B cell (primary cell): ENCODE results near the gene PGAM5. TPM values are rescaled to one million over a fixed set of nuclear protein-coding genes. Genes with fewer than 3 reads are reported as not detected.

Experiments used
- ATAC-seq: fragments of 200-7000 bp; cut with Tn5 transposase; one replicate; pipeline ENCODE4 v1.10.0; 2021; ENCODE audit warnings: low read depth, mild to moderate bottlenecking, moderate number of reproducible peaks, moderate library complexity
- CTCF ChIA-PET: fragments of 350-600 bp; sonication (Branson Sonifier 250); formaldehyde crosslinking; loops from one replicate; lab custom pipeline; 2021; ENCODE audit warnings: antibody characterized with exemption, inconsistent platforms; lab: Charles Lee
- POLR2A ChIA-PET: fragments of 350-600 bp; sonication (Branson Sonifier 250); formaldehyde crosslinking; loops from one replicate; lab custom pipeline; 2021; ENCODE audit warnings: antibody characterized with exemption; lab: Charles Lee
- DNase-seq: peaks from one replicate; pipeline ENCODE4 v3.0.0; 2013
- H2AFZ ChIP-seq: 2 replicates; pipeline ENCODE4 v1.6.1; 2012; ENCODE audit warnings: mild to moderate bottlenecking, low read depth, low read length; ENCODE audit not compliant: insufficient read depth, poor library complexity, severe bottlenecking
- H3K27ac ChIP-seq, 2 donors: 1 replicate in 1 of 2; 2 replicates in 1 of 2; pipeline ENCODE4 v1.5.1; 2012 to 2013; ENCODE audit warnings: low read length in 2 of 2, mild to moderate bottlenecking in 2 of 2, moderate library complexity in 1 of 2
- H3K27me3 ChIP-seq, 4 experiments: fragments of 200-600 bp in 1 of 4; sonication (generic) in 1 of 4; replicated peaks in 1 of 4; 1 replicate in 2 of 4; 2 replicates in 2 of 4; pipeline versions ENCODE4 v1.6.1 to v1.7.0; 2013 to 2016; ENCODE audit warnings: low read length in 3 of 4, mild to moderate bottlenecking in 2 of 4, mixed read lengths in 1 of 4, moderate library complexity in 1 of 4; ENCODE audit not compliant: insufficient read depth in 4 of 4, control insufficient read depth in 3 of 4; ENCODE audit errors: control extremely low read depth in 1 of 4
- H3K36me3 ChIP-seq, 2 experiments: replicated peaks in 1 of 2; 1 replicate in 1 of 2; 2 replicates in 1 of 2; pipeline versions ENCODE4 v1.6.1 to v1.7.1; 2013; ENCODE audit warnings: low read length in 1 of 2; ENCODE audit not compliant: insufficient read depth in 2 of 2, control insufficient read depth in 1 of 2; ENCODE audit errors: control extremely low read depth in 1 of 2, extremely low read depth in 1 of 2
- H3K4me1 ChIP-seq, 2 donors: fragments of 200-600 bp in 1 of 2; sonication (generic) in 1 of 2; 1 replicate in 1 of 2; 2 replicates in 1 of 2; pipeline versions ENCODE4 v1.5.1 to v1.6.1; 2013 to 2017; ENCODE audit warnings: low read length in 2 of 2; ENCODE audit not compliant: control insufficient read depth in 2 of 2, insufficient read depth in 2 of 2
- H3K4me2 ChIP-seq: replicated peaks from 2 replicates; pipeline ENCODE3; 2012; ENCODE audit warnings: mild to moderate bottlenecking, low read depth, low read length; ENCODE audit not compliant: poor library complexity, severe bottlenecking
- H3K4me3 ChIP-seq, 5 experiments: fragments of 200-600 bp in 1 of 5; sonication (generic) in 1 of 5; 1 replicate in 3 of 5; 2 replicates in 2 of 5; pipeline versions ENCODE4 v1.5.1 to v1.7.0; 2011 to 2016; ENCODE audit warnings: low read length in 4 of 5, mild to moderate bottlenecking in 4 of 5, low read depth in 2 of 5, control low read depth in 1 of 5, moderate library complexity in 1 of 5; ENCODE audit not compliant: insufficient read depth in 1 of 5; ENCODE audit errors: control extremely low read depth in 1 of 5, extremely low read depth in 1 of 5
- H3K79me2 ChIP-seq: fragments of 200-600 bp; sonication (generic); one replicate; pipeline ENCODE4 v1.6.0; 2016; ENCODE audit warnings: low read length; ENCODE audit not compliant: control insufficient read depth, insufficient read depth
- H3K9ac ChIP-seq: fragments of 200-600 bp; sonication (generic); 2 replicates; pipeline ENCODE4 v1.6.1; 2017; ENCODE audit warnings: mild to moderate bottlenecking, low read length, moderate library complexity
- H3K9me3 ChIP-seq, 3 donors: one replicate each; pipeline versions ENCODE4 v1.6.1 to v1.7.1; 2013; ENCODE audit warnings: low read length in 2 of 3; ENCODE audit not compliant: control insufficient read depth in 2 of 3, insufficient read depth in 1 of 3; ENCODE audit errors: control extremely low read depth in 1 of 3
- H4K20me1 ChIP-seq: 2 replicates; pipeline ENCODE4 v1.6.0; 2012; ENCODE audit warnings: mild to moderate bottlenecking, low read length; ENCODE audit not compliant: insufficient read depth, control insufficient read depth, poor library complexity, severe bottlenecking
- H3K27ac Mint-ChIP-seq: one replicate; pipeline ENCODE4 v1.8.0; 2021; ENCODE audit warnings: mixed read lengths
- H3K27me3 Mint-ChIP-seq: one replicate; pipeline ENCODE4 v1.8.0; 2021; ENCODE audit warnings: mixed read lengths
- H3K4me1 Mint-ChIP-seq: one replicate; pipeline ENCODE4 v1.8.0; 2021; ENCODE audit warnings: mixed read lengths
- H3K4me3 Mint-ChIP-seq: one replicate; pipeline ENCODE4 v1.8.0; 2021; ENCODE audit warnings: mixed read lengths
- H3K9me3 Mint-ChIP-seq: one replicate; pipeline ENCODE4 v1.8.0; 2022; ENCODE audit warnings: mixed read lengths; ENCODE audit not compliant: insufficient read depth
- CTCF ChIP-seq: fragments of 200-600 bp; IDR thresholded peaks from one replicate; pipeline ENCODE4 v1.8.0; 2022; ENCODE audit warnings: antibody characterized with exemption, mild to moderate bottlenecking
- EZH2 ChIP-seq: IDR thresholded peaks from 2 replicates; pipeline ENCODE4 v1.6.1; 2012; ENCODE audit warnings: borderline replicate concordance, low read depth, mild to moderate bottlenecking, moderate library complexity, low read length; ENCODE audit not compliant: insufficient read depth, poor library complexity, severe bottlenecking
- WGBS: methylation state at CpG from one replicate; pipeline ENCODE4 v1.1.5; 2013; ENCODE audit warnings: missing lambda C conversion rate; ENCODE audit not compliant: insufficient coverage; 5-methylcytosine and 5-hydroxymethylcytosine counted together
- intact Hi-C: fragments of 100-400 bp; cut with micrococcal nuclease; formaldehyde crosslinking; loops from one replicate; pipeline ENCODE4 v1.10.0; 2022
- polyA plus RNA-seq: library from polyadenylated mRNA; depleted of rRNA; stranded (reverse); fragments of >200 nt; gene quantifications from 2 replicates; pipeline ENCODE4 v1.2.3, GENCODE V29; 2012
- total RNA-seq, 2 donors: library from RNA; stranded (reverse); fragments of 120-200 nt in 1 of 2; gene quantifications; 1 replicate in 1 of 2; 2 replicates in 1 of 2; pipeline versions ENCODE4 v1.2.3 to v1.2.4, GENCODE V29; 2013 to 2022

The PGAM5 gene
- total and polyA plus RNA-seq, 2 donors (not counting 1 experiment from before 2014, with no cell fraction given), result 14.6 to 29.9 TPM

GRCh38 chr12:132736913-132737312, 26.3 kb downstream of the PGAM5 start:
- Histone ChIP-seq H2AFZ (no peak overlapping the region), H4K20me1 (peaks cover 6% of the 10 kb centered on the region), H3K4me3 (no peak overlapping the region), H3K27ac (no peak overlapping the region), H3K9me3 (no peaks in the 10 kb centered on the region), H3K4me1 (no peaks in the 10 kb centered on the region), H3K4me2 (no peak overlapping the region), H3K36me3 (peaks cover 0 to 82% of the 10 kb centered on the region in 2 experiments), H3K79me2 (peaks cover 10% of the 10 kb centered on the region), H3K9ac (no peak overlapping the region), H3K27me3 (no peaks in the 10 kb centered on the region)
- Mint-ChIP-seq H3K4me1 (peaks cover 4% of the 10 kb centered on the region), H3K4me3 (no peak overlapping the region), H3K27ac (no peak overlapping the region), H3K9me3 (no peaks in the 10 kb centered on the region), H3K27me3 (no peaks in the 10 kb centered on the region)
- 99% methylated on average over 15 of the region's 15 CpGs for WGBS
- ATAC-seq (no peak), DNase-seq (no peak)
- ChIA-PET POLR2A (no interaction called here), CTCF (no interaction called here)
- intact Hi-C loops, result no loop called here
- no peak for TF ChIP-seq EZH2
- TF ChIP-seq CTCF, result no peak

DNA sequence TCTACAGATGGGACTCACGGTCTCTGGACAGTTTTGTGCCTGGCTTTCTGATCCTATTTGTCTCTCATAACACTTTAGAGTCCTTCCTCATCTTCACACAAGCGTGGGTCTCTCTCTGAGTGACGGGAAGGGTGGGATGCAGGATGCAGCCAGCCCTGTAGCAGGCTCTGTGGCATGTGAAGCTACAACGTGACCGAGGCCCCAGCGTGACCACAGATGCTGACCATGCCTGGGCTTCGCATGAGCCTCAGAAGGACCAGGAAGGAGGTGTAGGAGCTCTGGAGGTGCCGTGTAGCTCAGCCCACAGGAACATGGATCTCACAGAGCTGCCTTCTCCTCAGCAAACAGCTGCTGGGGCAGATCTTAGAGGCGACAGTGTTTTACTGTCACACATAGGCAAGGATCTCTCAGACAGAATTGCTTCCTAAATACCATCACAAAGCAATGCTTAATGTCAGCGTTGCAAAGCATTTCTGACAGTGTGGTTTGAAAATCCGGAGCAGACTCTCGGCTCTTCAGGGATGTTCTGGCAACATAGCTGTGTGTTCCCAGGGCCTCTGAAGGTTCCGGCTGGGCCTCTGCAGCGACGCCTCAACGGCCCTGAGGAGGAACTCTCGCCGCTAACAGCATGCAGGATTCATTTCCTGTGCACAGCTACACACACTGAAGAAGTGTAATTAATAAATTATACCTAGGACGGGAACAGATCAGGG, 29.1 kb downstream of the PGAM5 start:
- intact Hi-C loops, result no loop called here
- Histone ChIP-seq H3K36me3 (peaks cover 2 to 83% of the 10 kb centered on the region in 2 experiments), H3K27ac (no peak overlapping the region), H3K9me3 (no peaks in the 10 kb centered on the region), H2AFZ (no peak overlapping the region), H3K4me2 (no peak overlapping the region), H3K9ac (no peak overlapping the region), H3K27me3 (no peaks in the 10 kb centered on the region), H3K4me1 (peaks cover 4 to 6% of the 10 kb centered on the region in 2 donors), H3K79me2 (peaks cover 37% of the 10 kb centered on the region), H4K20me1 (peaks cover 26% of the 10 kb centered on the region), H3K4me3 (no peak overlapping the region)
- DNase-seq (no peak), ATAC-seq (no peak)
- ChIA-PET CTCF (no interaction called here), POLR2A (no interaction called here)
- 93% methylated on average over 12 of the region's 19 CpGs for WGBS
- H3K27me3 Mint-ChIP-seq, result no peaks in the 10 kb centered on the region
- H3K9me3 Mint-ChIP-seq, result no peaks in the 10 kb centered on the region
- TF ChIP-seq EZH2 (no peak), CTCF (no peak)
- no peak overlapping the region for H3K4me3 Mint-ChIP-seq
- H3K27ac Mint-ChIP-seq, result no peak overlapping the region
- peaks cover 12% of the 10 kb centered on the region for H3K4me1 Mint-ChIP-seq
